Endothelial cell (in vitro differentiated cells): ENCODE results near the gene DNAH17. TPM values are rescaled to one million over a fixed set of nuclear protein-coding genes. Genes with fewer than 3 reads are reported as not detected.
A peak's percentile ranks its signal among the peaks of the same experiment; 100 is the strongest.

ENCODE experiments used
- DNase-seq: peaks from one replicate; pipeline ENCODE4 v3.0.0; 2021; ENCODE audit warnings: low spot score
- H3K27ac Mint-ChIP-seq: one replicate; pipeline ENCODE4 v1.8.0; 2021; ENCODE audit warnings: mixed read lengths, inconsistent platforms; ENCODE audit not compliant: unreplicated experiment
- H3K27me3 Mint-ChIP-seq: one replicate; pipeline ENCODE4 v1.8.0; 2021; ENCODE audit warnings: mild to moderate bottlenecking, moderate library complexity, mixed read lengths, inconsistent platforms; ENCODE audit not compliant: unreplicated experiment
- H3K36me3 Mint-ChIP-seq: one replicate; pipeline ENCODE4 v1.8.0; 2021; ENCODE audit warnings: mild to moderate bottlenecking, low read depth, mixed read lengths, inconsistent platforms; ENCODE audit not compliant: unreplicated experiment
- H3K4me1 Mint-ChIP-seq: one replicate; pipeline ENCODE4 v1.8.0; 2021; ENCODE audit warnings: mild to moderate bottlenecking, mixed read lengths, inconsistent platforms; ENCODE audit not compliant: unreplicated experiment
- H3K4me3 Mint-ChIP-seq: one replicate; pipeline ENCODE4 v1.8.0; 2021; ENCODE audit warnings: mild to moderate bottlenecking, mixed read lengths, inconsistent platforms; ENCODE audit not compliant: unreplicated experiment
- H3K9me3 Mint-ChIP-seq: one replicate; pipeline ENCODE4 v1.8.0; 2021; ENCODE audit warnings: mixed read lengths, inconsistent platforms; ENCODE audit not compliant: unreplicated experiment
- total RNA-seq: library from RNA; stranded (reverse); fragmentation: NEBNext Ultra II Directional; extraction: Animal tissue kit (Norgen Biotek cat#: 25700); gene quantifications from one replicate; pipeline ENCODE4 v1.2.1, GENCODE V29; 2021; ENCODE audit not compliant: unreplicated experiment
- TF ChIP-seq, protein P1 (sequence below): fragments of 200-600 bp; sonication (generic); IDR thresholded peaks from one replicate; pipeline ENCODE4 v1.5.0; 2021; ENCODE audit warnings: antibody characterized with exemption; ENCODE audit not compliant: unreplicated experiment

DNAH17 gene
- total RNA-seq, 1 donor from 2014 or later = 1.0 TPM

DNA sequence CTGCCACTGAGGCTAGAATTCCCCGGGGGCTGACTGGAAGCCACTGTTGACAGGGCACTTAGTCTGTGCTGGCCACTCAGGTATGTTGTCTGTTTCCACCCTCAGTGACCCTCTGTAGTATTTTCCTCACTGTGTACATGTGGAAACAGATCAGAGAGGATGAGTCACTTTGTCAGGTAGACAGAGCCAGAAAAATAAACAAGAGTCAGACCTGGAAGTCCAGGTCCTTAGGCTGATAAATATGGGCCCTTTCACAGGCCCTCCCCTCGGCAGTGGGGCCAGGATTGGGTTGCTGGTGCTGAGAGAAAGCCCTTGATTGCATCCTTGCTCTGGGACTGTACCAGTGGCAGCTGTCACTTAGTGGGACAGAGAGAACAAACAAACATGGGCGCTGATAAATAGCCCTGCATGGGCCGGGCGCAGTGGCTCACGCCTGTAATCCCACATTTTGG lies 177.5 kb downstream of the DNAH17 start:
- Mint-ChIP-seq H3K4me3 (peak overlapping the region; percentile 44), H3K9me3 (no peaks in the 10 kb centered on the region), H3K27me3 (peaks cover 8% of the 10 kb centered on the region), H3K27ac (peak overlapping the region; percentile 36), H3K36me3 (peaks cover 71% of the 10 kb centered on the region), H3K4me1 (peaks cover 33% of the 10 kb centered on the region)
- TF ChIP-seq, protein P1, sequence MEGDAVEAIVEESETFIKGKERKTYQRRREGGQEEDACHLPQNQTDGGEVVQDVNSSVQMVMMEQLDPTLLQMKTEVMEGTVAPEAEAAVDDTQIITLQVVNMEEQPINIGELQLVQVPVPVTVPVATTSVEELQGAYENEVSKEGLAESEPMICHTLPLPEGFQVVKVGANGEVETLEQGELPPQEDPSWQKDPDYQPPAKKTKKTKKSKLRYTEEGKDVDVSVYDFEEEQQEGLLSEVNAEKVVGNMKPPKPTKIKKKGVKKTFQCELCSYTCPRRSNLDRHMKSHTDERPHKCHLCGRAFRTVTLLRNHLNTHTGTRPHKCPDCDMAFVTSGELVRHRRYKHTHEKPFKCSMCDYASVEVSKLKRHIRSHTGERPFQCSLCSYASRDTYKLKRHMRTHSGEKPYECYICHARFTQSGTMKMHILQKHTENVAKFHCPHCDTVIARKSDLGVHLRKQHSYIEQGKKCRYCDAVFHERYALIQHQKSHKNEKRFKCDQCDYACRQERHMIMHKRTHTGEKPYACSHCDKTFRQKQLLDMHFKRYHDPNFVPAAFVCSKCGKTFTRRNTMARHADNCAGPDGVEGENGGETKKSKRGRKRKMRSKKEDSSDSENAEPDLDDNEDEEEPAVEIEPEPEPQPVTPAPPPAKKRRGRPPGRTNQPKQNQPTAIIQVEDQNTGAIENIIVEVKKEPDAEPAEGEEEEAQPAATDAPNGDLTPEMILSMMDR = no peak
- no peak for DNase-seq

DNA sequence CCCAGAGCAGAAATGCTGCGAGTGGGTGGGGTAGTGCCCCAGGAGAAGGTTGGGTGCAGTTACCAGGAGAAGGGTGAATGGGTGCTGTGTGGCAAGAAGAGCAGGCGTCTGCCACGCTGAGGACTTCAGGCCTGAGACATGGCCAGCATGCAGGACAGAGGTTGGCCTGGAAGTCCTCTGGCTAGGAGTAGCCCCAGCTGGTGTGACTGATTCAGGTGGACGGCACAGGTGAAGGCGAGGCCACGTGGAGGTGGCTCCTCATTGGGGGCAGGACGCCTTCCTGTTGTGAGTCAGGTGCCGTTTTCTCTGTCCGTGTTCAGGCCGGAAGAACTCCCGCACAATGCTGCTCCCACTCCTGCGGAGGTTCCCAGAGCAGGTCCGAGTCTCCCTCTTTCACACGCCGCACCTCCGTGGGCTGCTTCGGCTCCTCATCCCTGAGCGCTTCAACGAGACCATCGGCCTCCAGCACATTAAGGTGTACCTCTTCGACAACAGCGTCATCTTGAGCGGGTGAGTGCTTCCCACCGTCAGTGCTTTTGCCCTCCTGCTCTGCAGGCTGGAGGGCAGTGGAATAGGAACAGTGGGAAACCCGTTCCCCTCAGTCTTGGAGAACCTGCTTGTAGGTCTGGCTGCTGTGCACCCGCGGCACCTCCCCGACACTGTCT lies 178.0 kb downstream of the DNAH17 start:
- TF ChIP-seq, protein P1 = no peak
- H3K36me3 Mint-ChIP-seq = peaks cover 69% of the 10 kb centered on the region
- H3K4me3 Mint-ChIP-seq = peak overlapping the region; percentile 11
- H3K4me1 Mint-ChIP-seq = peaks cover 38% of the 10 kb centered on the region
- DNase-seq = no peak
- peaks cover 8% of the 10 kb centered on the region for H3K27me3 Mint-ChIP-seq
- H3K9me3 Mint-ChIP-seq = no peaks in the 10 kb centered on the region
- H3K27ac Mint-ChIP-seq = no peak overlapping the region

DNA sequence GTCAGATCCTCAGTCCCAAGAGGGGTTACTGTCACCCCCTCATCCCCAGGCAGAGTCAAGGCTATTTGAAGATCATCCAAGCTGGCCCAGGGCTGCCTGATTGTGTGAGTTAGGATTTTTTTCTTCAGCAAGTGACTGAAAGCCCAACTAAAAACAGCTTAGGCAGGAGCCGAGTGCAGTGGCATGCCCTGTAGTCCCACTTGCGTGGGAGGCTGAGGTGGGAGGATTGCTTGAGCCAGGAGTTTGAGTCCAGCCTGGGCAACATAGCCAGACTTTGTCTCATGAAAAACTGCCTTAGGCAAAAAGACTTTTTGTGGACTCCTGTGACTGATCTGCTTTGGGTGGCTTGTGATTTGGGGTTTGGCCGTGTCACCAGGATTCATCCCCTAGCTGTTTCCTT lies 178.8 kb downstream of the DNAH17 start:
- Mint-ChIP-seq H3K9me3 (no peaks in the 10 kb centered on the region), H3K4me1 (peaks cover 44% of the 10 kb centered on the region), H3K27ac (peak overlapping the region; percentile 61), H3K27me3 (peaks cover 10% of the 10 kb centered on the region), H3K4me3 (peak overlapping the region; percentile 11), H3K36me3 (peaks cover 69% of the 10 kb centered on the region)
- TF ChIP-seq, protein P1 = no peak
- no peak for DNase-seq

DNA sequence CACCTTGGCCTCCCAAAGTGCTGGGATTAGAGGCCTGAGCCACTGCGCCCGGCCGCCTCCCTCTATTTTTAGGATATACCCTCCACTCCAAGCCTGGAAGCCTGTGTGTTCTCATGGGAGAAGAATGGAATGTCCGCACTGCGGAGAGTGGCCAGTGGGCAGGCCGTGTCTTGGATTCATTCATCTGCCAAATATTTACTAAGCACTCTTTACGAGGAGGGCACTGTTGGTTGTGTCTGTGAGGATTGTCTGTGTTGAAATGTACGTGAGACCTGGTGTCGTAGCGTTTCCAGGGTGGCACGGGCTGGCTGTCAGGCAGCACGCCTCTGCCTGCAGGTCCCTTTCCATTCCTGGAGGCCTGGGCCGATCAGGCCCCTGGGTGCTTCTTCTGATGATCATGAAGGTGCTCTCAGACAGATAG lies 179.5 kb downstream of the DNAH17 start:
- Mint-ChIP-seq H3K27ac (peak overlapping the region; percentile 61), H3K36me3 (peaks cover 65% of the 10 kb centered on the region), H3K4me1 (peaks cover 46% of the 10 kb centered on the region), H3K9me3 (no peaks in the 10 kb centered on the region), H3K4me3 (no peak overlapping the region), H3K27me3 (peaks cover 10% of the 10 kb centered on the region)
- TF ChIP-seq, protein P1 = no peak
- DNase-seq = no peak
